H7 (cell line): ENCODE results near the gene ARL5A. TPM values are rescaled to one million over a fixed set of nuclear protein-coding genes. Genes with fewer than 3 reads are reported as not detected.

Experiments
- DNase-seq: peaks from one replicate; pipeline ENCODE4 v3.0.0; 2012
- H3K27me3 ChIP-seq: 2 replicates; pipeline ENCODE4 v1.6.0; 2011; ENCODE audit warnings: mild to moderate bottlenecking, low read length; ENCODE audit not compliant: control insufficient read depth, insufficient read depth
- H3K36me3 ChIP-seq: replicated peaks from 2 replicates; pipeline ENCODE4 v1.5.1; 2011; ENCODE audit warnings: low read length; ENCODE audit not compliant: control insufficient read depth, insufficient read depth
- H3K4me3 ChIP-seq: 2 replicates; pipeline ENCODE4 v1.5.1; 2011; ENCODE audit warnings: low read depth, mild to moderate bottlenecking, control low read depth, low read length, moderate library complexity; ENCODE audit not compliant: insufficient read depth
- total RNA-seq: library from RNA; depleted of rRNA; stranded (reverse); fragments of >200 nt; shearing (Covaris generic); gene quantifications from 2 replicates; pipeline ENCODE4 v1.2.3, GENCODE V29; 2014

The ARL5A gene
- total RNA-seq, 1 experiment from 2014 or later, result 66.4 TPM

- DNase-seq, result no peak
- H3K4me3 ChIP-seq, result no peak overlapping the region
- no peaks in the 10 kb centered on the region for H3K27me3 ChIP-seq
Measured at GRCh38 chr2:151775057-151775740, 53.0 kb downstream of the ARL5A start.

GRCh38 chr2:151774506-151774905 lies 53.7 kb downstream of the ARL5A start:
- no peaks in the 10 kb centered on the region for H3K36me3 ChIP-seq
- no peak for DNase-seq
- no peaks in the 10 kb centered on the region for H3K27me3 ChIP-seq
- H3K4me3 ChIP-seq, result no peak overlapping the region

More at GRCh38 chr2:151775057-151775740, 53.0 kb downstream of the ARL5A start:
- H3K36me3 ChIP-seq, result no peaks in the 10 kb centered on the region

DNA sequence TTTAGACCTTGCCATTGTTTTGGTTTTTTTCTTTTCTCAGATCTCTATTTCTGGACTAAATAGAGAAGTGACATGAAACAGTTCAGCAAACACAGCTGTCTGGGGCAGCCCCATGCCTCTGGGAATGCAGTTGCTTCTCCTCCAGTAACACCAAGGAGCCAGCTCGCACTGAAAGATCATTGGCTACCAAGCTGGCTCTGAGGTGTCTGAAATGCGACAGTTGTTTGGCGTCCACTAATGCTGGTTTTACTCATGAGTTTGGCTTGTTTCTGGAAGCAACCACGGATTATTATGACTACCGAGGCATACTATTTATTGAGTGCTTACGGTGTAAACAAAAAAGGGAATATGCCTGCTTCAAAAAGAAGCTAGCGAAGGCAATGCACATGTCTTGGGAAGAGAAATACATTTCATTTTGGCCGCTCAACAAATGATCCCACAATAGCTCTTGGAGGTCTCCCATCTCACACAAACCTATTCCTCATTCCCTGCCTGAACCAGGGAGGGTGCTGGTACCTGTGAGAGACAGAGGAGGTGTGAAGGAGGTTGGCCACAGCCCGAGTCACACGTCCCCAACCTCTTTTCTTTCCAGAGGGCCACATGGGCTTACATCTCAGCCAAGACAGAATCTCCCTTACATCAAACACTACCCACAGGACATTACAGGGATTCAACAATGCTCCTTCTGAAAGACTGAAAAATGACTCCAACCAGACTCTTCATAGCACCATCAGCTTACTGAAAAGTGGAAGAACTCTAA lies 56.4 kb downstream of the ARL5A start:
- no peak for DNase-seq
- Histone ChIP-seq H3K4me3 (no peak overlapping the region), H3K27me3 (no peaks in the 10 kb centered on the region), H3K36me3 (no peaks in the 10 kb centered on the region)

DNA sequence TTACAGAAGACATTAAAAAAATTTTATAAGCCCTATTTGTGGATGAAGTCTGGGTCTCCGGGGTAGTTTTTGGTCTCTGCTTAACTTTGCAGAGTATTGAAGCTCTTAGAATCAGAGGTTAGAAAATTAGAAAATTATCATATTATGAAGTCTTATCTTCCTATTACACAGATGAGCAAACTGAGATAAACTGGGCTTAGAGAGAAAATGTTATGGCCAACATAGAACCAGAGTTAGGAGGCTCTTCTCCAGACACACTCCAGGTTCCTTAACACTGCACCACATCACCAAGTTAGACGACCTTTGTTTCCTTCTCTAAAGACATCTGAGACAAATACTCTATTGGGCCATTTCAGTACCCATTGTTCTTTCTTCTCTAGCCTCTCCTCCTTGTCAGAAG lies 57.2 kb downstream of the ARL5A start:
- Histone ChIP-seq H3K36me3 (no peaks in the 10 kb centered on the region), H3K4me3 (no peak overlapping the region), H3K27me3 (no peaks in the 10 kb centered on the region)
- no peak for DNase-seq

DNA sequence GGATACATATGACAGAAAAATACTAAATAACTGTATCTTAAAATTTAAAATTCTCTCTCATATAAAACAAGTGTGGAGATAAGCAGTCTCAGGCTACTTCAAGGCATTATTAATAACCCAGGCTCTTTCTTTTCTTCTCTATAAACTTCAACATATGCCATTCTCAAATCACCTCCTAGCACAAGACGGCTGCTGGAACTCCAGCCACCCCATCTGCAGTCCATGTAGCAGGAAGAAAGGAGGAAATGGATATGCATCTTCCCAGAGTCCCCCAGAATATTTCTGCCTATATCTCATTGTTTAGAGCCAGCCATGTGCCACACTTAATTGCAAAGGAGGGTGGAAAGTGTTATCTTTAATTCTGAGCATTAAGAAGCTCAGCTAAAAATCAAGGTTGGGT lies 58.6 kb downstream of the ARL5A start:
- H3K27me3 ChIP-seq, result no peaks in the 10 kb centered on the region
- no peak overlapping the region for H3K4me3 ChIP-seq
- DNase-seq, result no peak
- H3K36me3 ChIP-seq, result no peaks in the 10 kb centered on the region

- H3K27me3 ChIP-seq, result no peaks in the 10 kb centered on the region
- no peak overlapping the region for H3K4me3 ChIP-seq
- no peaks in the 10 kb centered on the region for H3K36me3 ChIP-seq
- no peak for DNase-seq
Measured at GRCh38 chr2:151767536-151767935, 60.7 kb downstream of the ARL5A start.

- H3K4me3 ChIP-seq, result no peak overlapping the region
- DNase-seq, result no peak
- H3K27me3 ChIP-seq, result no peaks in the 10 kb centered on the region
- no peaks in the 10 kb centered on the region for H3K36me3 ChIP-seq
Measured at GRCh38 chr2:151766437-151767153, 61.6 kb downstream of the ARL5A start.

DNA sequence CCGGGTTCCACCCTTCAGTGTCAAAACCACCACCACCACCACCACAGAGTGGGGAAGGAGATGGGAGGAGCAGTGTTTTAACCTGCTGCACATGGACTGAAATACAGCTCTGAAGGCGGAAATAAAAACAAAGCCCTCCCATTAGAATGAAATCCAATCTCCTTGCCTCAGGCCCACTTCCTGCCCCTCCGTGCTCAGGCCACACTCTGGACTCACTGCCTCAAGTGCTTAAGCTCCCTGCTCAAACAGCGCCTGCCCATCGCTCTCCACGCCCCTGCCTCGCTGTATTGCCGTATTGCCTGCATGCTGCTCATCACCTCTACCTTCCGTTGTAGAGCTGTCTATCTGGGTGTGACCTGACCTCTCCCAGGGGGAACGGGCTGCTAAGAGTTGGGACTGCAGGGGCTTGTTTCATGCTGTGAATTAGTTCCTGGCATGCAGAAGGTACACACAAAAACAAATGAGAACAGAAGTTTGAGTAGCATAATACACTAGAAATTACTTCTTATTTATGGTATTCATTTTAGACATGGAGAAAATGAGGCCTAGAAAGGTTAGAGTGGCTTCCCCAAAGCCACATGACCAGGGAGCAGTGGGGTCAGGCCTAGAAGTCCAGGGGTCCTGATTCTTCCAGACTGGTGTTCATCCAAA lies 62.3 kb downstream of the ARL5A start:
- DNase-seq, result no peak
- Histone ChIP-seq H3K36me3 (no peaks in the 10 kb centered on the region), H3K4me3 (no peak overlapping the region), H3K27me3 (no peaks in the 10 kb centered on the region)

GRCh38 chr2:151762694-151763093 lies 65.5 kb downstream of the ARL5A start:
- no peak for DNase-seq

DNA sequence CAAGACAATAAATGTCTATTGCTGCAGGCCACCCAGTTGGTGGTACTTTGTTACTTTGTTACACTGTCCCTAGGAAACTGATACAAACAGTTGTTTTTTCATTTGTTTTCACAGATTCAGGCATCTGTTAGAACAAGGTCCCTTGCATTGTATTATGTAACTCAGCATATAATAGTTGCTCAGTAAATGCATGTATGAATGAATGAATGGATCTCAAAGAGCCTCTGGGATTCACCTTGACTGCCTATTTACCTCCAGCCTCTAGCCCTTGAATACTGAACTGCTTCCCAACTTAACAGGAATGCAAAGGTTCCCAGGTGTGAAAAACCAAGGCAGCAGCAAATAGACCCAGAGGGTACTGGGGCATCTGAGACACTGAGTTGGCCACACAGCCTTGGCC lies 66.5 kb downstream of the ARL5A start:
- Histone ChIP-seq H3K4me3 (no peak overlapping the region), H3K36me3 (no peaks in the 10 kb centered on the region), H3K27me3 (no peaks in the 10 kb centered on the region)
- no peak for DNase-seq

More at GRCh38 chr2:151762694-151763093, 65.5 kb downstream of the ARL5A start:
- no peak overlapping the region for H3K4me3 ChIP-seq
- H3K36me3 ChIP-seq, result no peaks in the 10 kb centered on the region
- H3K27me3 ChIP-seq, result no peaks in the 10 kb centered on the region

DNA sequence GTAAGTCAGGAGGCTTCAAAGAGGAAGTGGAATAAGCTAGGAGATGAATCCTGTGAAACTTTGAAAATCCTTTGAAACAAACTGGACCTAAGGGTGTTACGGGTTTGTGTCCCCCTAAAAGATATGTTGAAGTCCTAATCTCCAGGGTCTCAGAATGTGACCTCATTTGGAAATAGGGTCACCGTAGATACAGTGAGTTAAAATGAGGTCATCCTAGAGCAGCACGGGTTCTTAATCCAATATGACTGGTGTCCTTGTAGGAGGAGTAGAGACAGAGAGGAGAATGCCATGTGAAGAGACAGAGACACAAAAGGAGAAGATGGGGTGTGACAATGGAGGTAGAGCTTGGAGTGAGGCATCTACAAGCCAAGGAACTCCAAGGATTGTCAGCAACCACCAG lies 67.0 kb downstream of the ARL5A start:
- no peak for DNase-seq
- H3K36me3 ChIP-seq, result no peaks in the 10 kb centered on the region
- H3K4me3 ChIP-seq, result no peak overlapping the region
- no peaks in the 10 kb centered on the region for H3K27me3 ChIP-seq

DNA sequence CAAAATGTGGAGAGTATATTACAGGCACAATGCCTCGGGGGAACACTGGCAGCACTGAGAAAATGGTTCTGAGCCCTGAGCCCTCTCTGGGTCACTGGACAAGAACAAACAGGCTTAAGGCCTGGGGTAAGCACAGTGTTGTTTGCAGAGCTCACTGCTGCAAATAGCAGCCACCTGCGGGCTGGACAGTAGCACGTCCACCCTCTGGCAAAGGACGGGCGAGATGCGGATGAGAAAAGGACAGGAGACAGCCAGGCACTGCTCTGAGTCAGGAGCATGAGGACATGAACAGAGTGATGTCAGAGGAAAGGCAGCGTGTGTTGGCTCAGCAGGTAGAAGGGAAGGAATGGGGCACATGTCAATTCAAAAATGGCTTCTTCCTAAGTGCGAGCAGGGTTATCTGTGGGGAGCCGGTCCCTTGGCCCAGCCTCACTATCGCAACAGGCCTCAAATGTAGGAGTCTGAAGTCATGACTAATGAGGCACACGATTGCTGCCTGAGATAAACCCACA lies 68.0 kb downstream of the ARL5A start:
- no peak for DNase-seq
- Histone ChIP-seq H3K27me3 (no peaks in the 10 kb centered on the region), H3K4me3 (no peak overlapping the region)

GRCh38 chr2:151758744-151759143 lies 69.5 kb downstream of the ARL5A start:
- Histone ChIP-seq H3K36me3 (no peaks in the 10 kb centered on the region), H3K4me3 (no peak overlapping the region), H3K27me3 (no peaks in the 10 kb centered on the region)
- no peak for DNase-seq

More for the DNA sequence above, 68.0 kb downstream of the ARL5A start:
- H3K36me3 ChIP-seq, result no peaks in the 10 kb centered on the region

GRCh38 chr2:151757861-151758260 lies 70.4 kb downstream of the ARL5A start:
- H3K27me3 ChIP-seq, result no peaks in the 10 kb centered on the region
- no peaks in the 10 kb centered on the region for H3K36me3 ChIP-seq
- DNase-seq, result no peak
- H3K4me3 ChIP-seq, result no peak overlapping the region
